Upper lobe of left lung (tissue), 4 donors: ENCODE results near the gene PTPRA.

Source experiments
- CTCF ChIP-seq, 6 experiments: fragments of 450-650 bp in 4 of 6; fragments of 200-600 bp in 2 of 6; sonication (generic) in 2 of 6; IDR thresholded peaks; one replicate each; pipeline ENCODE4 v1.5.1; 2016 to 2019; ENCODE audit warnings: antibody characterized with exemption in 6 of 6
- POLR2AphosphoS5 ChIP-seq, 2 donors: sonication (generic); formaldehyde crosslinking; IDR thresholded peaks; one replicate each; pipeline ENCODE4 v1.5.1; 2017; ENCODE audit warnings: antibody characterized with exemption in 2 of 2

- TF ChIP-seq CTCF (IDR thresholded peaks at IDR 0.05), result no peak
- TF ChIP-seq POLR2AphosphoS5 (IDR thresholded peaks at IDR 0.05), result no peak
Observed at GRCh38 chr20:2873747-2874041, 413 bp downstream of the PTPRA start.
